Measurements from ENCODE around the gene HNRNPAB.
"Not testable (repeated sequence)": the region's sequence is repeated elsewhere in the genome, so short reads cannot be mapped to it uniquely, and the experiment has no call there.

HNRNPAB gene

DNA sequence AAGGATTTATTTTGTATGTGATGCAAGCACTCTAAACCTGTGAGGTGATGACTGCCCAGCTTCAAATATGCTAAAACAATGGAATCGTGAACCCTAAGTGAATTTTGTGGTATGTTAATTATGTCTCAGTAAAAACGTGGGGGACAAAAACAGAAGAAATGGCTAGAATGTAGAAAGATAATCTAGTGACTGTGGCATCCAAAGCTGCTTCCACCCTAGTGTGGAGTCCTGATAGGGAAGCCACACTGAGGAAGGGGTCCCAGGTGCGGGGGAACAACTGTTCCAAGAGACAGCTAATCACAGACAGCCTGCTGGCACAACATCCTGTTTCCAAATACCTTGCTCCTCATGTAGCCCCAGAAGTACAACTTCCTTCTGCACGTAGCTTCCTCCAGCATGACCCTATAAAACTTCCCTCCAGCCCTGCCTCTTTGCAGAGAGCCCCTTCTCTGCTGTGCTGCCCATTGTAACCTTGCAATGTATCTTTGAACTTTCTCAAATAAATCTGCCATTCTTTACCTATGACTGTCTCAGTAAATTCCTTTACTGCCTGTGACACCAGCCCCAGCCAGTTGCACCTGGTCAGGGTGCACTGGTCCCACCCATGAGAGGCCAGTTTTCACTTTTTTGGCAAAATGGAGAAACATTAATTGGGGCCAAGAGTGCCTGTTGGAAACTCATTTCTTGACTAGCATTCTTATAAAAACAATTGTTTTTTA, 22.0 kb upstream of the HNRNPAB start:
- Histone ChIP-seq H3K36me3 (ENCODE audit: control insufficient read depth in 1 of 2, insufficient read depth in 2 of 2, low read length in 2 of 2) (no peaks in the 10 kb centered on the region), H3K27ac (ENCODE audit: low read length) (no peak overlapping the region), H3K4me3 (ENCODE audit: low read depth in 1 of 2, low read length in 2 of 2) (no peak overlapping the region), H3K4me1 (ENCODE audit: control insufficient read depth in 1 of 2, insufficient read depth in 2 of 2, low read length in 2 of 2) (no peaks in the 10 kb centered on the region), H3K9me3 (ENCODE audit: control insufficient read depth in 1 of 2, low read length in 2 of 2) (peaks cover 0 to 3% of the 10 kb centered on the region in 2 donors), H3K27me3 (ENCODE audit: low read depth, low read length) (no peaks in the 10 kb centered on the region)

GRCh38 chr5:178186427-178186826, 17.9 kb upstream of the HNRNPAB start:
- H3K36me3 ChIP-seq (ENCODE audit: control insufficient read depth in 1 of 2, insufficient read depth in 2 of 2, low read length in 2 of 2) = no peaks in the 10 kb centered on the region
- H3K4me3 ChIP-seq (ENCODE audit: low read depth in 1 of 2, low read length in 2 of 2) = no peak overlapping the region
- no peaks in the 10 kb centered on the region for H3K9me3 ChIP-seq (ENCODE audit: control insufficient read depth in 1 of 2, low read length in 2 of 2)
- H3K27ac ChIP-seq (ENCODE audit: low read length) = no peak overlapping the region
- H3K27me3 ChIP-seq (ENCODE audit: low read depth, low read length) = no peaks in the 10 kb centered on the region
- no peaks in the 10 kb centered on the region for H3K4me1 ChIP-seq (ENCODE audit: control insufficient read depth in 1 of 2, insufficient read depth in 2 of 2, low read length in 2 of 2)

DNA sequence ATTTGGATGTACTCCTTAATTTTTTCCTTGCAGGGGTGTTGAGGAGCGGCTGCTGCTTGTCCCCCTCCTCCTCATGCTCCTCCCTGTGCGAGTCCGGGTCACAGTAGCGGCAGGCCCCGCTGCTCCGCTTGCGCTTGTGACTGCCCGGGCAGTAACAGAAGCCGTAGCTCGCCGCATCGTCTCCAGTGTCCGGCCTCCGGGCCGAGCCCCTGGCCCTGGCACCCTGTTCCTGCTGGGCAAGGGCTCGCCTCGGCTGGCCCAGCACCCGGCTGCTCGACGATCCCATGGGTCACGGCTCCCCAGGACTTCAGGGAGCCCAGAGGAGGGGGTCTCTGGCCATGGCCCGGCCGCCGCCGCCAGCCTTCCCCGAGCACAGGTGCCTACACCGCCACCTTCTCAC, 17.3 kb upstream of the HNRNPAB start, which contains the start of gene GMCL2:
Gene GMCL2 (minus strand): TSS at position 358 of the 400 bp plus-strand sequence. CDS start 72 bp downstream, at position 286.
- H3K4me3 ChIP-seq (ENCODE audit: low read depth in 1 of 2, low read length in 2 of 2) = no peak within 1 kb of the TSS
- no peak within 1 kb of the TSS for H3K27ac ChIP-seq (ENCODE audit: low read length)
- H3K36me3 ChIP-seq (ENCODE audit: control insufficient read depth in 1 of 2, insufficient read depth in 2 of 2, low read length in 2 of 2) = no peaks in the 10 kb centered on the region
- no peaks in the 10 kb centered on the region for H3K9me3 ChIP-seq (ENCODE audit: control insufficient read depth in 1 of 2, low read length in 2 of 2)
- no peaks in the 10 kb centered on the region for H3K27me3 ChIP-seq (ENCODE audit: low read depth, low read length)
- no peaks in the 10 kb centered on the region for H3K4me1 ChIP-seq (ENCODE audit: control insufficient read depth in 1 of 2, insufficient read depth in 2 of 2, low read length in 2 of 2)

- no peaks in the 10 kb centered on the region for H3K36me3 ChIP-seq (ENCODE audit: control insufficient read depth in 1 of 2, insufficient read depth in 2 of 2, low read length in 2 of 2)
- H3K27ac ChIP-seq (ENCODE audit: low read length) = no peak overlapping the region
- H3K27me3 ChIP-seq (ENCODE audit: low read depth, low read length) = no peaks in the 10 kb centered on the region
- H3K4me3 ChIP-seq (ENCODE audit: low read depth in 1 of 2, low read length in 2 of 2) = no peak overlapping the region
- H3K9me3 ChIP-seq (ENCODE audit: control insufficient read depth in 1 of 2, low read length in 2 of 2) = no peaks in the 10 kb centered on the region
- H3K4me1 ChIP-seq (ENCODE audit: control insufficient read depth in 1 of 2, insufficient read depth in 2 of 2, low read length in 2 of 2) = no peaks in the 10 kb centered on the region
Measured at GRCh38 chr5:178189433-178189832, 14.9 kb upstream of the HNRNPAB start.

- H3K4me1 ChIP-seq (ENCODE audit: control insufficient read depth in 1 of 2, insufficient read depth in 2 of 2, low read length in 2 of 2) = no peaks in the 10 kb centered on the region
- H3K27me3 ChIP-seq (ENCODE audit: low read depth, low read length) = no peaks in the 10 kb centered on the region
- no peaks in the 10 kb centered on the region for H3K9me3 ChIP-seq (ENCODE audit: control insufficient read depth in 1 of 2, low read length in 2 of 2)
- H3K27ac ChIP-seq (ENCODE audit: low read length) = no peak overlapping the region
- no peak overlapping the region for H3K4me3 ChIP-seq (ENCODE audit: low read depth in 1 of 2, low read length in 2 of 2)
- H3K36me3 ChIP-seq (ENCODE audit: control insufficient read depth in 1 of 2, insufficient read depth in 2 of 2, low read length in 2 of 2) = no peaks in the 10 kb centered on the region
Measured at GRCh38 chr5:178191661-178192060, 12.7 kb upstream of the HNRNPAB start.

- Histone ChIP-seq H3K4me3 (ENCODE audit: low read depth in 1 of 2, low read length in 2 of 2) (no peak overlapping the region), H3K9me3 (ENCODE audit: control insufficient read depth in 1 of 2, low read length in 2 of 2) (no peaks in the 10 kb centered on the region), H3K27ac (ENCODE audit: low read length) (no peak overlapping the region), H3K36me3 (ENCODE audit: control insufficient read depth in 1 of 2, insufficient read depth in 2 of 2, low read length in 2 of 2) (no peaks in the 10 kb centered on the region), H3K4me1 (ENCODE audit: control insufficient read depth in 1 of 2, insufficient read depth in 2 of 2, low read length in 2 of 2) (no peaks in the 10 kb centered on the region), H3K27me3 (ENCODE audit: low read depth, low read length) (no peaks in the 10 kb centered on the region)
Measured at GRCh38 chr5:178192244-178192643, 12.1 kb upstream of the HNRNPAB start.

DNA sequence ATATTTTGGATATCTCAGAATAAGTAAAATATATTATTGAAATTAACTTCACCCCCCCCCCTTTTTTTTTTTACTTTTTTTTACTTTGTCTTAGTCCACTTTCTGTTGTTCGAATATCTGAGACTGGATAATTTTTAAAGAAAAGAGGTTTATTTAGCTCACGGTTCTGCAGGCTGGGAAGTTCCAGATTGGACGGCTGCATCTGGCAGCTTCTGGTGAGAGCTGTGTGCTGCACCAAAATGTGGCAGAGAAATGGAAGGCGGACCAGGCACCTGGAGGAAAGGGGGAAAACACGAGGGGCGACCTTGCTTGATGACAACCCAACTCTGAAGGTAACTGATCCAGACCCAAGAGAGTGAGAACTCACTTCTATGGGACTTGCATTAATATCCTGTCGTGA, 11.5 kb upstream of the HNRNPAB start:
- H3K4me3 ChIP-seq (ENCODE audit: low read depth in 1 of 2, low read length in 2 of 2) = no peak overlapping the region
- H3K36me3 ChIP-seq (ENCODE audit: control insufficient read depth in 1 of 2, insufficient read depth in 2 of 2, low read length in 2 of 2) = no peaks in the 10 kb centered on the region
- no peaks in the 10 kb centered on the region for H3K9me3 ChIP-seq (ENCODE audit: control insufficient read depth in 1 of 2, low read length in 2 of 2)
- H3K4me1 ChIP-seq (ENCODE audit: control insufficient read depth in 1 of 2, insufficient read depth in 2 of 2, low read length in 2 of 2) = no peaks in the 10 kb centered on the region
- no peaks in the 10 kb centered on the region for H3K27me3 ChIP-seq (ENCODE audit: low read depth, low read length)
- H3K27ac ChIP-seq (ENCODE audit: low read length) = no peak overlapping the region

- Histone ChIP-seq H3K27me3 (ENCODE audit: low read depth, low read length) (no peaks in the 10 kb centered on the region), H3K4me1 (ENCODE audit: control insufficient read depth in 1 of 2, insufficient read depth in 2 of 2, low read length in 2 of 2) (no peaks in the 10 kb centered on the region), H3K4me3 (ENCODE audit: low read depth in 1 of 2, low read length in 2 of 2) (no peak overlapping the region), H3K27ac (ENCODE audit: low read length) (no peak overlapping the region), H3K9me3 (ENCODE audit: control insufficient read depth in 1 of 2, low read length in 2 of 2) (no peaks in the 10 kb centered on the region), H3K36me3 (ENCODE audit: control insufficient read depth in 1 of 2, insufficient read depth in 2 of 2, low read length in 2 of 2) (no peaks in the 10 kb centered on the region)
Measured at GRCh38 chr5:178193251-178193809, 11.0 kb upstream of the HNRNPAB start.

DNA sequence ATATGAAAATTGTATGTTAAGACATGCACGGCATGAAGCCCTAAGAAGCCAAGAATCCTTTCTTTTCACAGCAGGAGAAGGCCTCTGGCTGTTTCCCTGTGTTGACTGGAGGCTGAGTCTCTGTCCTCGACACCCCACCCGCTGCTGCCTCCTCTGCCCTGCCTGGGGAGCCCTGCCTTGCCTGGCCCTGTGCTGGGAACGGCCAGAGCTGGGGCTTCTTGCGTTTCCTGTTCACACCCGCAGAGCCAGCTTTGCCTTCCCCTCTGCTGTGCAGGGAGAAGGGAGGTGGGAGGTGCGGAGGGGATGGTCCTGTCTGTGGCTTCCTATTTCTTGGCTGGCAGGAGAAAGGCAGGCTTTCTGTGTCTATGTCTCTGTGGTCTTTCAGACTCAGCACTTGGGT, 10.3 kb upstream of the HNRNPAB start:
- H3K36me3 ChIP-seq (ENCODE audit: control insufficient read depth in 1 of 2, insufficient read depth in 2 of 2, low read length in 2 of 2) = no peaks in the 10 kb centered on the region
- H3K4me1 ChIP-seq (ENCODE audit: control insufficient read depth in 1 of 2, insufficient read depth in 2 of 2, low read length in 2 of 2) = no peaks in the 10 kb centered on the region
- no peak overlapping the region for H3K27ac ChIP-seq (ENCODE audit: low read length)
- H3K4me3 ChIP-seq (ENCODE audit: low read depth in 1 of 2, low read length in 2 of 2) = no peak overlapping the region
- H3K27me3 ChIP-seq (ENCODE audit: low read depth, low read length) = no peaks in the 10 kb centered on the region
- H3K9me3 ChIP-seq (ENCODE audit: control insufficient read depth in 1 of 2, low read length in 2 of 2) = no peaks in the 10 kb centered on the region

GRCh38 chr5:178196281-178196812, 8.0 kb upstream of the HNRNPAB start:
- Histone ChIP-seq H3K4me1 (ENCODE audit: control insufficient read depth in 1 of 2, insufficient read depth in 2 of 2, low read length in 2 of 2) (no peaks in the 10 kb centered on the region), H3K27me3 (ENCODE audit: low read depth, low read length) (no peaks in the 10 kb centered on the region), H3K9me3 (ENCODE audit: control insufficient read depth in 1 of 2, low read length in 2 of 2) (no peaks in the 10 kb centered on the region), H3K27ac (ENCODE audit: low read length) (no peak overlapping the region), H3K4me3 (ENCODE audit: low read depth in 1 of 2, low read length in 2 of 2) (no peak overlapping the region), H3K36me3 (ENCODE audit: control insufficient read depth in 1 of 2, insufficient read depth in 2 of 2, low read length in 2 of 2) (no peaks in the 10 kb centered on the region)

GRCh38 chr5:178196986-178197385, 7.3 kb upstream of the HNRNPAB start:
- Histone ChIP-seq H3K4me3 (ENCODE audit: low read depth in 1 of 2, low read length in 2 of 2) (no peak overlapping the region), H3K36me3 (ENCODE audit: control insufficient read depth in 1 of 2, insufficient read depth in 2 of 2, low read length in 2 of 2) (no peaks in the 10 kb centered on the region), H3K4me1 (ENCODE audit: control insufficient read depth in 1 of 2, insufficient read depth in 2 of 2, low read length in 2 of 2) (no peaks in the 10 kb centered on the region), H3K27me3 (ENCODE audit: low read depth, low read length) (no peaks in the 10 kb centered on the region), H3K9me3 (ENCODE audit: control insufficient read depth in 1 of 2, low read length in 2 of 2) (no peaks in the 10 kb centered on the region), H3K27ac (ENCODE audit: low read length) (no peak overlapping the region)

GRCh38 chr5:178198151-178198550, 6.2 kb upstream of the HNRNPAB start:
- not testable (repeated sequence) for H3K27me3 ChIP-seq (ENCODE audit: low read depth, low read length); H3K36me3 ChIP-seq (ENCODE audit: control insufficient read depth in 1 of 2, insufficient read depth in 2 of 2, low read length in 2 of 2); H3K9me3 ChIP-seq (ENCODE audit: control insufficient read depth in 1 of 2, low read length in 2 of 2); H3K4me1 ChIP-seq (ENCODE audit: control insufficient read depth in 1 of 2, insufficient read depth in 2 of 2, low read length in 2 of 2); H3K27ac ChIP-seq (ENCODE audit: low read length); H3K4me3 ChIP-seq (ENCODE audit: low read depth in 1 of 2, low read length in 2 of 2)

All from muscle layer of duodenum (tissue), 2 donors.